Endothelial cell of umbilical vein (primary cell): ENCODE measurements around the gene FAM200A. TPM values are rescaled to one million over a fixed set of nuclear protein-coding genes. Genes with fewer than 3 reads are reported as not detected.

ENCODE experiments used
- BruUV-seq: library from RNA; stranded (reverse); fragments of 400-500 nt; replicated peaks from 2 replicates; lab custom pipeline; 2021; lab: Mats Ljungman, UMichigan
- CTCF ChIA-PET: fragments of 300-600, 350-600 bp; sonication (Branson Sonifier 250); formaldehyde crosslinking; loops from one replicate; lab custom pipeline; 2021; ENCODE audit warnings: antibody characterized with exemption, inconsistent platforms; lab: Charles Lee
- POLR2A ChIA-PET: fragments of 300-600, 350-600 bp; sonication (Branson Sonifier 250); formaldehyde crosslinking; loops from one replicate; lab custom pipeline; 2021; ENCODE audit warnings: antibody characterized with exemption, inconsistent platforms; lab: Charles Lee
- DNase-seq: peaks from one replicate; pipeline ENCODE4 v3.0.0-alpha.2; 2011; ENCODE audit warnings: low read depth, low spot score
- FAIRE-seq: peaks from 2 replicates; lab custom pipeline; 2011; peaks lifted over from hg19 to GRCh38; lab: Jason Lieb, UNC
- H2AFZ ChIP-seq: 2 replicates; pipeline ENCODE4 v1.6.0; 2012; ENCODE audit warnings: low read depth, low read length, control low read depth, inconsistent platforms
- H3K27ac ChIP-seq: 2 replicates; pipeline ENCODE4 v1.5.1; 2011; ENCODE audit warnings: low read depth, mild to moderate bottlenecking, control low read depth, low read length, moderate library complexity; ENCODE audit not compliant: insufficient read depth
- H3K27me3 ChIP-seq, 2 experiments: 2 replicates each; pipeline versions ENCODE4 v1.6.0 to v1.6.1; 2011; ENCODE audit warnings: low read length in 2 of 2, mixed read lengths in 1 of 2; ENCODE audit not compliant: control insufficient read depth in 2 of 2, insufficient read depth in 2 of 2
- H3K36me3 ChIP-seq, 2 experiments: 2 replicates in 1 of 2; 3 replicates in 1 of 2; pipeline ENCODE4 v1.5.1; 2011; ENCODE audit warnings: low read length in 2 of 2, mild to moderate bottlenecking in 1 of 2, moderate library complexity in 1 of 2; ENCODE audit not compliant: control insufficient read depth in 2 of 2, insufficient read depth in 2 of 2; ENCODE audit errors: extremely low read depth in 1 of 2
- H3K4me1 ChIP-seq: 3 replicates; pipeline ENCODE4 v1.5.1; 2011; ENCODE audit warnings: mild to moderate bottlenecking, low read length; ENCODE audit not compliant: control insufficient read depth, insufficient read depth; ENCODE audit errors: extremely low read depth
- H3K4me2 ChIP-seq: 2 replicates; pipeline ENCODE4 v1.6.1; 2011; ENCODE audit warnings: low read length, control low read depth, mixed read lengths; ENCODE audit not compliant: insufficient read depth
- H3K4me3 ChIP-seq, 3 experiments: fragments of 200-600 bp in 1 of 3; sonication (generic), shearing (Covaris generic) in 1 of 3; replicated peaks in 1 of 3; 2 replicates each; pipeline ENCODE4 v1.5.1; 2011 to 2016; ENCODE audit warnings: control low read depth in 3 of 3, low read length in 3 of 3, mild to moderate bottlenecking in 2 of 3, inconsistent platforms in 1 of 3, low read depth in 1 of 3, moderate library complexity in 1 of 3; ENCODE audit not compliant: insufficient read depth in 1 of 3
- H3K79me2 ChIP-seq: 2 replicates; pipeline ENCODE4 v1.6.0; 2012; ENCODE audit warnings: low read length, inconsistent platforms; ENCODE audit not compliant: control insufficient read depth, insufficient read depth
- H3K9ac ChIP-seq: replicated peaks from 2 replicates; pipeline ENCODE3; 2011; ENCODE audit warnings: low read length, control low read depth; ENCODE audit not compliant: insufficient read depth; ENCODE audit errors: extremely low read depth
- H3K9me1 ChIP-seq: replicated peaks from 3 replicates; pipeline ENCODE4 v1.6.0; 2011; ENCODE audit warnings: mild to moderate bottlenecking, low read length; ENCODE audit not compliant: control insufficient read depth, insufficient read depth; ENCODE audit errors: extremely low read depth
- H3K9me3 ChIP-seq: replicated peaks from 2 replicates; pipeline ENCODE4 v1.5.1; 2012; ENCODE audit warnings: low read length, inconsistent platforms; ENCODE audit not compliant: control insufficient read depth, insufficient read depth
- H4K20me1 ChIP-seq: replicated peaks from 2 replicates; pipeline ENCODE3; 2011; ENCODE audit warnings: mild to moderate bottlenecking, low read length; ENCODE audit not compliant: control insufficient read depth, insufficient read depth; ENCODE audit errors: extremely low read depth
- EZH2 ChIP-seq: IDR thresholded peaks from 2 replicates; pipeline ENCODE4 v1.6.1; 2012; ENCODE audit warnings: borderline replicate concordance, low read depth, mild to moderate bottlenecking, moderate library complexity, low read length, inconsistent platforms; ENCODE audit not compliant: severe bottlenecking
- FOS ChIP-seq: IDR thresholded peaks from 2 replicates; pipeline ENCODE4 v1.6.1; 2011; ENCODE audit warnings: mild to moderate bottlenecking, low read length, moderate library complexity, borderline replicate concordance; ENCODE audit not compliant: insufficient read depth
- JUN ChIP-seq: IDR thresholded peaks from 2 replicates; pipeline ENCODE4 v1.6.1; 2011; ENCODE audit warnings: borderline replicate concordance, low read depth; ENCODE audit not compliant: insufficient read length, insufficient read depth
- MYC ChIP-seq: IDR thresholded peaks from one replicate; pipeline ENCODE4 v1.6.1; 2011; ENCODE audit warnings: mild to moderate bottlenecking, low read depth, low read length
- POLR2A ChIP-seq: IDR thresholded peaks from 2 replicates; pipeline ENCODE4 v1.6.1; 2012; ENCODE audit warnings: low read depth, mild to moderate bottlenecking, control low read depth, low read length
- POLR2AphosphoS5 ChIP-seq: IDR thresholded peaks from 2 replicates; pipeline ENCODE4 v1.6.1; 2012; ENCODE audit warnings: low read depth, mild to moderate bottlenecking, control low read depth, low read length, moderate library complexity; ENCODE audit not compliant: insufficient read depth
- dilution Hi-C: fragments of 300-500 bp; cut with MboI; formaldehyde crosslinking; loops from one replicate; pipeline ENCODE4 v1.15.0; 2019; ENCODE audit warnings: low sequenced_read_pairs; ENCODE audit not compliant: extremely low pct_ligation_motif_present
- intact Hi-C: fragments of 100-400 bp; cut with micrococcal nuclease; formaldehyde crosslinking; loops from one replicate; pipeline ENCODE4 v1.10.0; 2022
- polyA plus RNA-seq, 4 experiments: library from polyadenylated mRNA; depleted of rRNA in 3 of 4; stranded (reverse) in 3 of 4; unstranded in 1 of 4; fragments of >200 nt; gene quantifications; 2 replicates each; pipeline versions ENCODE4 v1.2.1 to v1.2.3, GENCODE V29; 2011 to 2012; ENCODE audit warnings: missing spikeins in 1 of 4
- total RNA-seq: library from RNA; stranded (reverse); gene quantifications from 2 replicates; pipeline ENCODE4 v1.2.3, GENCODE V29; 2021
- TF ChIP-seq, protein P1 (sequence below): IDR thresholded peaks from 2 replicates; pipeline ENCODE4 v1.6.1; 2011; ENCODE audit not compliant: insufficient read depth, insufficient read length

Gene FAM200A
- total and polyA plus RNA-seq, 2 donors (not counting 3 experiments of a cell fraction or from before 2014, with no cell fraction given), result 2.1 to 3.6 TPM

DNA sequence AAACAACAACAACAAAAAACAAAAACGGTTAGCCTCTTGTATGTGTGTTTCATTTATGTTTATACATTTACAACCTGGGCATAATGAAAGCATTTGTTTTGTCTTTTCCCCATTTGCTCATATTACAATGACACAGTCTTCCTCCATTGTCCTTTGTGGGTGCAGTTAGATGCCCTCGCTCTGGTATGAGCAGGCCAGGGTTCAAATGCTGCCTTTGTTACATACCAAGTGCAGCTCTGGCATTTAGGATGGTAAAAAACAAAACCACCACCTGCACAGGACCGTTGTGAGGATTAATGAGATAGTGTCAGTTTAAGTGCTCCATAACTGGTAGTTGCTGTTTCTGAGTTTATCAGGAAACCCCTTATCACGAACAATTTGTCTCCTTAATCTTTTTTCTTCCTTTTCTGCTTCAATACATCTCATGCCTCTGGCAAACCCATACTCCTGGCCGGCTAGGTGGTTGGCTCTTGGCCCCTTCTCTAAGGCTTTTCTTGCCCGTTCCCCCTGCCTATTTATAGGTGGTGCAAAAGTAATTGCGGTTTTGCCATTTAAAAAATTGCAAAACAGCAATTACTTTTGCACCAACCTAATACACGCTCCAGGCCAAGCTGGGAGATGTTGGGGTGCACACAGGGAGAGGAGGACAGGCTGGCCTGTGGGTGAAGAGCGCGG is 27.5 kb upstream of the FAM200A start:
- no TSS peak for BruUV-seq

DNA sequence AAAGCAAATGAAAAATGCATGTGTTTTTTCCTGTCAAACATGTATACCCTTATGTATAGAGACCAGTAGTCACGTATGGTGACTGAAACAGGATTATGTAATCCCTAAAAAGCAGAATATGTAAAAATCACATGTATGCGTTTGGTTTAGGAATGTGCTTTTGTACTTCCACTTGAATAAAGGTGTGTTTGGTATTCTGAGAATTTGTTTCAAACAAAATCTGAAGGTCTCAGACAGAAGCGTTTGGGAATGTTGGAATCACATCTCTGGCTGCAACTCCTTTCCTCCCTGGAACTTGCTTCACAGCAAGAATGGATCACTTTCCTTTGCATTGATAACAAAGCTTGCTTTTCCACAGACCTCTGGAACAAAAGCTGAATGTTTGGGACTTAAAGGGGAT is 24.3 kb upstream of the FAM200A start:
- dilution Hi-C loops (no loop called here), intact Hi-C loops (no loop called here)
- no peak overlapping the region for H2AFZ ChIP-seq
- H3K4me3 ChIP-seq, result no peak overlapping the region
- CTCF ChIA-PET, result interaction anchor here (0.8 kb wide), 1 partner anchor 50 kb away, joined by 3 read pairs; no protein-coding TSS in a partner anchor
- H3K27ac ChIP-seq, result no peak overlapping the region
- H3K27me3 ChIP-seq, result no peaks in the 10 kb centered on the region
- no peaks in the 10 kb centered on the region for H4K20me1 ChIP-seq
- peaks cover 6% of the 10 kb centered on the region for H3K4me1 ChIP-seq
- H3K9ac ChIP-seq, result no peak overlapping the region
- peaks cover 0 to 2% of the 10 kb centered on the region in 2 experiments for H3K36me3 ChIP-seq
- H3K4me2 ChIP-seq, result no peak overlapping the region
- TF ChIP-seq MYC (no peak), FOS (no peak), POLR2A (no peak)
- TF ChIP-seq, protein P1, sequence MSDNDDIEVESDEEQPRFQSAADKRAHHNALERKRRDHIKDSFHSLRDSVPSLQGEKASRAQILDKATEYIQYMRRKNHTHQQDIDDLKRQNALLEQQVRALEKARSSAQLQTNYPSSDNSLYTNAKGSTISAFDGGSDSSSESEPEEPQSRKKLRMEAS, result no peak
- FAIRE-seq (no peak), DNase-seq (no peak)
- H3K79me2 ChIP-seq, result no peaks in the 10 kb centered on the region
- no peaks in the 10 kb centered on the region for H3K9me1 ChIP-seq
- H3K9me3 ChIP-seq, result no peaks in the 10 kb centered on the region
- no TSS peak for BruUV-seq
- POLR2A ChIA-PET, result no interaction called here

More for the DNA sequence above, 27.5 kb upstream of the FAM200A start:
- Histone ChIP-seq H3K79me2 (no peaks in the 10 kb centered on the region), H4K20me1 (no peaks in the 10 kb centered on the region), H3K27me3 (peaks cover 0 to 2% of the 10 kb centered on the region in 2 experiments), H2AFZ (peak overlapping the region; percentile 98), H3K36me3 (no peaks in the 10 kb centered on the region), H3K9ac (no peak overlapping the region), H3K4me3 (peak overlapping the region in 2 of 3 experiments; percentile 28 to 31), H3K9me3 (no peaks in the 10 kb centered on the region), H3K4me1 (peaks cover 6% of the 10 kb centered on the region), H3K4me2 (peak overlapping the region; percentile 86), H3K9me1 (no peaks in the 10 kb centered on the region), H3K27ac (no peak overlapping the region)
- no peak for TF ChIP-seq MYC
- TF ChIP-seq POLR2AphosphoS5, result no peak
- no peak for TF ChIP-seq EZH2
- no peak for TF ChIP-seq POLR2A
- TF ChIP-seq, protein P1, result no peak
- no peak for TF ChIP-seq JUN
- TF ChIP-seq FOS, result no peak
- FAIRE-seq (no peak), DNase-seq (no peak)
- CTCF ChIA-PET, result interaction anchor here (0.5 to 2.1 kb wide), 5 partner anchors 8 to 409 kb away, joined by 3 to 8 read pairs (median 4); partner anchors contain the start of gene ZSCAN25
- intact Hi-C loops (no loop called here), dilution Hi-C loops (no loop called here)
- POLR2A ChIA-PET, result no interaction called here
